ENCODE data around the gene KRTAP10-5.

The KRTAP10-5 gene

GRCh38 chr21:44613386-44614155 is 33.2 kb upstream of the KRTAP10-5 start (continued):
- no peak for TF ChIP-seq POU6F1 (CRISPR knock-in tag; IDR thresholded peaks at IDR 0.05; ENCODE audit: borderline replicate concordance, low read depth)

GRCh38 chr21:44612669-44613229 is 32.3 kb upstream of the KRTAP10-5 start:
- TF ChIP-seq, protein P1, sequence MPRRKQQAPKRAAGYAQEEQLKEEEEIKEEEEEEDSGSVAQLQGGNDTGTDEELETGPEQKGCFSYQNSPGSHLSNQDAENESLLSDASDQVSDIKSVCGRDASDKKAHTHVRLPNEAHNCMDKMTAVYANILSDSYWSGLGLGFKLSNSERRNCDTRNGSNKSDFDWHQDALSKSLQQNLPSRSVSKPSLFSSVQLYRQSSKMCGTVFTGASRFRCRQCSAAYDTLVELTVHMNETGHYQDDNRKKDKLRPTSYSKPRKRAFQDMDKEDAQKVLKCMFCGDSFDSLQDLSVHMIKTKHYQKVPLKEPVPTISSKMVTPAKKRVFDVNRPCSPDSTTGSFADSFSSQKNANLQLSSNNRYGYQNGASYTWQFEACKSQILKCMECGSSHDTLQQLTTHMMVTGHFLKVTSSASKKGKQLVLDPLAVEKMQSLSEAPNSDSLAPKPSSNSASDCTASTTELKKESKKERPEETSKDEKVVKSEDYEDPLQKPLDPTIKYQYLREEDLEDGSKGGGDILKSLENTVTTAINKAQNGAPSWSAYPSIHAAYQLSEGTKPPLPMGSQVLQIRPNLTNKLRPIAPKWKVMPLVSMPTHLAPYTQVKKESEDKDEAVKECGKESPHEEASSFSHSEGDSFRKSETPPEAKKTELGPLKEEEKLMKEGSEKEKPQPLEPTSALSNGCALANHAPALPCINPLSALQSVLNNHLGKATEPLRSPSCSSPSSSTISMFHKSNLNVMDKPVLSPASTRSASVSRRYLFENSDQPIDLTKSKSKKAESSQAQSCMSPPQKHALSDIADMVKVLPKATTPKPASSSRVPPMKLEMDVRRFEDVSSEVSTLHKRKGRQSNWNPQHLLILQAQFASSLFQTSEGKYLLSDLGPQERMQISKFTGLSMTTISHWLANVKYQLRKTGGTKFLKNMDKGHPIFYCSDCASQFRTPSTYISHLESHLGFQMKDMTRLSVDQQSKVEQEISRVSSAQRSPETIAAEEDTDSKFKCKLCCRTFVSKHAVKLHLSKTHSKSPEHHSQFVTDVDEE (CRISPR knock-in tag; IDR thresholded peaks at IDR 0.05) = no peak
- no peak for TF ChIP-seq ISL1 (CRISPR knock-in tag; IDR thresholded peaks at IDR 0.05)
- no peak for TF ChIP-seq CSDC2 (CRISPR knock-in tag; IDR thresholded peaks at IDR 0.05)
- TF ChIP-seq SNAI2 (CRISPR knock-in tag; IDR thresholded peaks at IDR 0.05) = no peak
- TF ChIP-seq ZFP30 (CRISPR knock-in tag; IDR thresholded peaks at IDR 0.05) = no peak
- no peak for TF ChIP-seq BACH2 (CRISPR knock-in tag; IDR thresholded peaks at IDR 0.05; ENCODE audit: borderline replicate concordance)
- TF ChIP-seq OSR1 (CRISPR knock-in tag; IDR thresholded peaks at IDR 0.05) = no peak
- TF ChIP-seq ESRRG (CRISPR knock-in tag; IDR thresholded peaks at IDR 0.05) = no peak
- no peak for TF ChIP-seq ARNTL (CRISPR knock-in tag; IDR thresholded peaks at IDR 0.05; ENCODE audit: borderline replicate concordance, low read depth)
- TF ChIP-seq PPARA (CRISPR knock-in tag; IDR thresholded peaks at IDR 0.05; ENCODE audit: borderline replicate concordance) = no peak
- no peak for TF ChIP-seq CREB5 (CRISPR knock-in tag; IDR thresholded peaks at IDR 0.05; ENCODE audit: low read depth)
- TF ChIP-seq ZFP3 (CRISPR knock-in tag; IDR thresholded peaks at IDR 0.05) = no peak

GRCh38 chr21:44612029-44612486 is 31.7 kb upstream of the KRTAP10-5 start, which contains the start of gene KRTAP10-8:
KRTAP10-8 (plus strand) TSS chr21:44612079; CDS start chr21:44612101, 22 bp downstream.
- no peak for ATAC-seq
- TF ChIP-seq ZFP3 (CRISPR knock-in tag; IDR thresholded peaks at IDR 0.05) (no peak), POU6F1 (CRISPR knock-in tag; IDR thresholded peaks at IDR 0.05; ENCODE audit: borderline replicate concordance, low read depth) (no peak), TCF4 (CRISPR knock-in tag; IDR thresholded peaks at IDR 0.05; ENCODE audit: borderline replicate concordance) (no peak), OSR1 (CRISPR knock-in tag; IDR thresholded peaks at IDR 0.05) (no peak), ZC3H10 (CRISPR knock-in tag; IDR thresholded peaks at IDR 0.05) (no peak), ISL1 (CRISPR knock-in tag; IDR thresholded peaks at IDR 0.05) (no peak), ZNF565 (CRISPR knock-in tag; conservative IDR thresholded peaks at IDR 0.05; ENCODE audit: low read depth) (no peak), CSDC2 (CRISPR knock-in tag; IDR thresholded peaks at IDR 0.05) (no peak), ESRRG (CRISPR knock-in tag; IDR thresholded peaks at IDR 0.05) (no peak), ARNTL (CRISPR knock-in tag; IDR thresholded peaks at IDR 0.05; ENCODE audit: borderline replicate concordance, low read depth) (no peak), RARB (CRISPR knock-in tag; IDR thresholded peaks at IDR 0.05) (no peak), ZNF70 (CRISPR knock-in tag; IDR thresholded peaks at IDR 0.05) (no peak)

More at GRCh38 chr21:44612669-44613229, 32.3 kb upstream of the KRTAP10-5 start:
- no peak for ATAC-seq

GRCh38 chr21:44611551-44611950 is 31.1 kb upstream of the KRTAP10-5 start:
- ATAC-seq = no peak
- TF ChIP-seq SNAI2 (CRISPR knock-in tag; IDR thresholded peaks at IDR 0.05) = no peak
- TF ChIP-seq, protein P1 (CRISPR knock-in tag; IDR thresholded peaks at IDR 0.05) = no peak
- TF ChIP-seq, protein P2, sequence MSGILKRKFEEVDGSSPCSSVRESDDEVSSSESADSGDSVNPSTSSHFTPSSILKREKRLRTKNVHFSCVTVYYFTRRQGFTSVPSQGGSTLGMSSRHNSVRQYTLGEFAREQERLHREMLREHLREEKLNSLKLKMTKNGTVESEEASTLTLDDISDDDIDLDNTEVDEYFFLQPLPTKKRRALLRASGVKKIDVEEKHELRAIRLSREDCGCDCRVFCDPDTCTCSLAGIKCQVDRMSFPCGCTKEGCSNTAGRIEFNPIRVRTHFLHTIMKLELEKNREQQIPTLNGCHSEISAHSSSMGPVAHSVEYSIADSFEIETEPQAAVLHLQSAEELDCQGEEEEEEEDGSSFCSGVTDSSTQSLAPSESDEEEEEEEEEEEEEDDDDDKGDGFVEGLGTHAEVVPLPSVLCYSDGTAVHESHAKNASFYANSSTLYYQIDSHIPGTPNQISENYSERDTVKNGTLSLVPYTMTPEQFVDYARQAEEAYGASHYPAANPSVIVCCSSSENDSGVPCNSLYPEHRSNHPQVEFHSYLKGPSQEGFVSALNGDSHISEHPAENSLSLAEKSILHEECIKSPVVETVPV (CRISPR knock-in tag; IDR thresholded peaks at IDR 0.05) = no peak
- no peak for TF ChIP-seq ZNF565 (CRISPR knock-in tag; conservative IDR thresholded peaks at IDR 0.05; ENCODE audit: low read depth)
- TF ChIP-seq, protein P3, sequence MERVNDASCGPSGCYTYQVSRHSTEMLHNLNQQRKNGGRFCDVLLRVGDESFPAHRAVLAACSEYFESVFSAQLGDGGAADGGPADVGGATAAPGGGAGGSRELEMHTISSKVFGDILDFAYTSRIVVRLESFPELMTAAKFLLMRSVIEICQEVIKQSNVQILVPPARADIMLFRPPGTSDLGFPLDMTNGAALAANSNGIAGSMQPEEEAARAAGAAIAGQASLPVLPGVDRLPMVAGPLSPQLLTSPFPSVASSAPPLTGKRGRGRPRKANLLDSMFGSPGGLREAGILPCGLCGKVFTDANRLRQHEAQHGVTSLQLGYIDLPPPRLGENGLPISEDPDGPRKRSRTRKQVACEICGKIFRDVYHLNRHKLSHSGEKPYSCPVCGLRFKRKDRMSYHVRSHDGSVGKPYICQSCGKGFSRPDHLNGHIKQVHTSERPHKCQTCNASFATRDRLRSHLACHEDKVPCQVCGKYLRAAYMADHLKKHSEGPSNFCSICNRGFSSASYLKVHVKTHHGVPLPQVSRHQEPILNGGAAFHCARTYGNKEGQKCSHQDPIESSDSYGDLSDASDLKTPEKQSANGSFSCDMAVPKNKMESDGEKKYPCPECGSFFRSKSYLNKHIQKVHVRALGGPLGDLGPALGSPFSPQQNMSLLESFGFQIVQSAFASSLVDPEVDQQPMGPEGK (CRISPR knock-in tag; IDR thresholded peaks at IDR 0.05; ENCODE audit: borderline replicate concordance) = no peak
- no peak for TF ChIP-seq TCF4 (CRISPR knock-in tag; IDR thresholded peaks at IDR 0.05; ENCODE audit: borderline replicate concordance)
- no peak for TF ChIP-seq CSDC2 (CRISPR knock-in tag; IDR thresholded peaks at IDR 0.05)
